GM19351 (cell line): ENCODE results near the gene AMMECR1.
"Not testable (repeated sequence)": the region's sequence is repeated elsewhere in the genome, so short reads cannot be mapped to it uniquely, and the experiment has no call there.

ENCODE experiments used
- ATAC-seq: cut with Tn5 transposase; IDR thresholded peaks from one replicate; pipeline ENCODE4 v1.9.1; 2021; ENCODE audit warnings: mild to moderate bottlenecking, moderate library complexity; ENCODE audit not compliant: unreplicated experiment

Gene AMMECR1

GRCh38 chrX:110258552-110258951 lies 59.3 kb downstream of the AMMECR1 start:
- no peak for ATAC-seq

GRCh38 chrX:110257889-110258288 lies 60.0 kb downstream of the AMMECR1 start:
- no peak for ATAC-seq

- ATAC-seq = no peak
These were observed 65.2 kb downstream of the AMMECR1 start for GRCh38 chrX:110252711-110253110.

- ATAC-seq = no peak
These were observed 65.9 kb downstream of the AMMECR1 start for GRCh38 chrX:110251961-110252360.

DNA sequence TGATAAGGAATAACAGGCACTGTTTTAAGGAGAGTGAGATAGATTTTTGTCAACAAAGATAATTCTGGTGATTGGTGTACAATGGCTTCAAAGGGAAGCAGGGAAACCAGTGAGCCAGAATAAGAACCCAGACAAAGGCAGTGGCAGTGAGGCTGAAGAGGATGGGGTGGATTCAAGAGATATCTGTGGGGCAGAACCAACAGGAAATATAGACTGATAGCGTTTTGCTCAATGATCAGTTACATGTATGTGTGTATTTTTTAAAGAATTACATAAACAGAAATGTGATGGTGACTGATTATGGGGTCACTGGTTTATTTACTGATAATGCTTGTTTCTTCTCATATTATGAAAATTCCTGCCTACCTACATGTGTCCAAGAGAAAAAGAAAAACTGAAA lies 66.4 kb downstream of the AMMECR1 start:
- ATAC-seq = no peak

DNA sequence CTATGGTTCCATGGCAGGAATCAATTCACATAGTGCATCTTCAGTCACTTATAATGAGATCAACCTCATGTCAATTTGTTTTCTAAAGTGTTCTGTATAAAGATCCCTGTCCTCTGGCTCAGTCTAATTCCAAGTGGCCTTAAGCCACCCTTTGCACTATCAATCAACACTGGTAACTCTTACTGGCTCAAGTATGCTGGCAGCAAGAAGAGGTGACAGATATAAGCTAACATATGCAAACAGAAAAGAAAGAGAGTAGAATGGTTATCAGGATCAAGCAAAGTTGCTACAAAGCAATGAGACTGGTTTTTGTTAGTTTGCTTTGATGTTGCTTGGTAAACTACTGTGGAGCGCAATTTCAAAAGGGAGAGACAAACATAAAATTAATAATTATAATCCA lies 67.0 kb downstream of the AMMECR1 start:
- no peak for ATAC-seq

DNA sequence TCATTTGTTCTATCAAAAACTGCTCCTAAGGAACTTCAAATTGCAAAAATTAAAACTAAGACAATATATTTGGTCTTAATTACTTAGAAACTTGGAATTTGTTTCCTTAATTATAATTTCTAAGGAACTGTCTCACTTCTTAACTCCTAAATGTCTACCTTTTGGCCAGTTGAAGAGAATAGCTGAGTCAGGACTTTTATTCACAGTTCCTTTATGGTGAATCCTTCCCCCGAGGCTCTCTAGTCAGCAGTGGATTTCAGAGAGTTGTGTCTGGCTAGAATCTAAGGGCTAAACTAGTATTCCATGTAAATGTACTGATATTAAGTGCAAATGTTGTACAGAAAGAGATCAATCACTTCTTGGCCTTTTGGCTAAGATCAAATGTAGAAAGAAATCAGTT lies 69.3 kb downstream of the AMMECR1 start:
- ATAC-seq = no peak

- no peak for ATAC-seq
These were observed 72.9 kb downstream of the AMMECR1 start for GRCh38 chrX:110245011-110245410.

- no peak for ATAC-seq
These were observed 75.5 kb downstream of the AMMECR1 start for GRCh38 chrX:110242371-110242770.

DNA sequence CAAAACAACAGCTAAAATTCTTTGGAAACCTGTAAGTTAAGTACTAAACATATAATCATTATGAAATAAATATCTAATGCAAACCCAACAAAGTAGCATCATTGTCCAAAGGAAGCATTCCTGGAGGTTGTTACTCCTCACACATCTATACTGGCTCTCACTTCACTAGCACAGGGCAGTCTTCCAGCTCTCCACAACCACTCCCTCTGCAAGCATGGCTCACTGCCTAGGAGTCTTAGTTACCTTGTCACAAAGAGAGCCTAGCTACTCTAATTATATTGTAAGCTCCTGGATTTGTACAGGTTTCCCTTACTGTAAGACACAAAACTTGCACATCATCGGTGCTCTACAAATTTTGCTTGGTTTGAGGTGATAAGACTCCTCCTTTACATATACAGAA lies 76.1 kb downstream of the AMMECR1 start:
- no peak for ATAC-seq

DNA sequence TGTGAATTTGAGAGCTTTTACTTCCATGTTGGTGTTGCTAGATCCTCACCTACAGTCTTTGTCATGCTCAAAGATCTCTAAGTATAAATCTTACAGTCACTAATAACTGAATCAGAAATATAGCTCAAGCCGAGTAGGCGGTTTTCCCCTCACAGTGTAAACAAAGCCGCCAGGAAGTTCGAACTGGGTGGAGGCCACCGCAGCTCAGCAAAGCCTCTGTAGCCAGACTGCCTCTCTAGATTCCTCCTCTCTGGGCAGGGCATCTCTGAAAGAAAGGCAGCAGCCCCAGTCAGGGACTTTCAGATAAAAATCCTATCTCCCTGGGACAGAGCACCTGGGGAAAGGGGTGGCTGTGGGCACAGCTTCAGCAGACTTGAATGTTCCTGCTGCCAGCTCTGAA lies 79.6 kb downstream of the AMMECR1 start:
- not testable (repeated sequence) for ATAC-seq

GRCh38 chrX:110231485-110231884 lies 86.4 kb downstream of the AMMECR1 start:
- ATAC-seq = not testable (repeated sequence)

- ATAC-seq = not testable (repeated sequence)
These were observed 88.3 kb downstream of the AMMECR1 start for GRCh38 chrX:110229497-110230111.

DNA sequence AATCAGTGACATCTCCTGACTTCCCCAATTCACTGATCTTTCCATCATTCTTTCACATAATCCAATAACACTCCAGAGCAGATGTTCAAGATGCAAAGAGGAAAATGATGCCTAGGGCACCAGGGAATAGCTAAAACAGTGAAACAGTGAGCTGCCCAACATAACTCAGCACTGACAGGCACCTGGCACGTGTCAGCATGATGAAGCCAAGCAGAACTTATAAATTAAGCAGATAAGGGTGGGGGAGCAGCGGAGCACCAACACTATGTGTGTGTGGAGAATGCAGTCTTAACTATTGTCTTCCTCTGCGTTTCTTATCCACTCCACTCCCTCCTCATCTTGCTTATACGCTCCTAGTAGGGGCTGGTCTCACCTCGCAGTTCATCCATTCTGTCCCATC lies 89.4 kb downstream of the AMMECR1 start:
- no peak for ATAC-seq

DNA sequence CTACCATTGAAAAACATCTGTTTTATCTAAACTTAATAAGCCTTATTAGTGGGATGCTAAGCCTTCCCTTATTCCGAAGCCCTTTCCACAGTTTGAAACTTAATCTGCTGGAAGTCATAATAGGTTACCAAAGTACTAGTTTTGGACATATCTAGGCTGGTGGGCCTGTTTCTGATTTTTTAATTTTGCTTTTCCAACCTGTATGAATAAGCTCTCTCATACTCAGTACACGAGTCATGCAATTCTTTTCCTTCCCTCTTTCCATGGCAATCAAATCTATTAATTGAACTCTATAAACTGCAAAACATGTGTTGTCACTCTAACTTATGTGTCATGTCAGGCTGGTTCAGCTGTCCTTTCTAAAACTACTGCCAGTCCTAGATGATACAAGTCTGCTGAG lies 91.0 kb downstream of the AMMECR1 start:
- ATAC-seq = no peak

DNA sequence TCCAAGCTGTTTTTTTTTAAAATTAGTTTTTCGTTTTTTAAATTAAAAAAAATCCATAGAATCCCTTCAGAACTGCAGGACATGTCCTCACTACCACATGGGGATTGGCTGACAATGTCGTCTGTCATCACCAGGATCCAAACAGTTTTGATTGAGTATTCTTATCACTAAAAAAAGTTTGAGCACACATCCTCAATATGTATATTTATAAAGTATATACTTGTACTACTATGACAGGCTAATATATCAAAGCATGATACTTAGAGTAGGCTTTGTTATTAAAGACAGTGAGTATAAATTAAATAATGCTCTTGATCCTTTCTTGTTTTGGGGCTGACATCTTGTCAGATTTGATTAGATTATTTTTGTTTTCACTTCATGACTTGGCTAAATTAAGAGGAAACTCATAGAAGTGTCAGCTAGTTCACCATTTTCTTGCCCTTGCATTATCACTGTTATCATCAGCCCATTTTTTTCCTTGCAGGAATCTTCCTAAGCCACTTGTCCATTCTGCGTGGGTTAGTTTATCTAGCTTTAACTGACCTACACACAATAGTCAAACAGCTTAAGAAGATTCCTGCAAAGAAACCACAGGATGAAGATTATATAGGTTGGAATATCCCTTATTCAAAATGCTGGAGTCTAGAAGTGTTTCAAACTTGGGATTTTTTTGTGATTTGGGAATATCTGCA lies 92.8 kb downstream of the AMMECR1 start:
- ATAC-seq = no peak

GRCh38 chrX:110222497-110223257 lies 95.2 kb downstream of the AMMECR1 start:
- ATAC-seq = no peak

- ATAC-seq = no peak
These were observed 98.0 kb downstream of the AMMECR1 start for GRCh38 chrX:110219920-110220319.

GRCh38 chrX:110218591-110218990 lies 99.3 kb downstream of the AMMECR1 start:
- no peak for ATAC-seq

DNA sequence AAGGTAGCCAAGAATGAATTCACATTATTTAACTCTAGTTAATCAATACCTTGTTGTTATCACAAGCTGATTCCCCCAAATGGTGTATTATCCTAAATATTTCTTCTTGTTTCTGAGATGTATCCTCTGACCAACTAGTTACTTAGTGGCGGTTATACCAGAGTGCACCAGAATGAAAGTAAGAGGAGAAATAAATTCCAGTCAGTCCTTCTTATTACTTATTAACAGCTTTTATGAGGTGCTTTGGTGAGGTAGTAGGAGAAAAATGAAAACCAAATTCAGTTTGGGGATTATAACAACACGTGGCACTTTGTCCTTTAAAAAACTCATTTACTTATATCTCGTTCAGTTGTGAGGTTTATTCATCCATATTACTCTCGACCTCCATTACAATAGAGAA lies 101.9 kb downstream of the AMMECR1 start:
- no peak for ATAC-seq

- ATAC-seq = no peak
These were observed 102.5 kb downstream of the AMMECR1 start for GRCh38 chrX:110215411-110215810.

- ATAC-seq = no peak
These were observed 103.2 kb downstream of the AMMECR1 start for GRCh38 chrX:110214684-110215083.
